Endodermal cell (in vitro differentiated cells): ENCODE results near the gene NPAS3. TPM values are rescaled to one million over a fixed set of nuclear protein-coding genes. Genes with fewer than 3 reads are reported as not detected.

Experiments
- DNase-seq: peaks from one replicate; pipeline ENCODE4 v3.0.0-alpha.2; 2017
- H3K27ac ChIP-seq: 2 replicates; pipeline ENCODE4 v1.5.1; 2013; ENCODE audit warnings: mild to moderate bottlenecking, low read depth, low read length, moderate library complexity
- H3K27me3 ChIP-seq: 2 replicates; pipeline ENCODE4 v1.6.1; 2013; ENCODE audit warnings: mild to moderate bottlenecking, low read length, moderate library complexity; ENCODE audit not compliant: insufficient read depth, control insufficient read depth, poor library complexity, severe bottlenecking
- H3K36me3 ChIP-seq: 2 replicates; pipeline ENCODE4 v1.7.0; 2013; ENCODE audit warnings: mild to moderate bottlenecking, low read length, moderate library complexity; ENCODE audit not compliant: control insufficient read depth, insufficient read depth
- H3K4me1 ChIP-seq: one replicate; pipeline ENCODE4 v1.7.0; 2013; ENCODE audit warnings: low read length; ENCODE audit not compliant: control insufficient read depth, insufficient read depth
- H3K4me3 ChIP-seq: 2 replicates; pipeline ENCODE4 v1.5.1; 2013; ENCODE audit warnings: mild to moderate bottlenecking, low read length, moderate library complexity
- H3K9ac ChIP-seq: 2 replicates; pipeline ENCODE4 v1.6.1; 2013; ENCODE audit warnings: mild to moderate bottlenecking, low read length, moderate library complexity; ENCODE audit not compliant: poor library complexity, severe bottlenecking; ENCODE audit errors: extremely low read depth
- H3K9me3 ChIP-seq: 2 replicates; pipeline ENCODE4 v1.6.1; 2013; ENCODE audit warnings: mild to moderate bottlenecking, low read length, moderate library complexity; ENCODE audit not compliant: control insufficient read depth
- H3K27ac Mint-ChIP-seq: 2 replicates; pipeline ENCODE4 v1.8.0; 2020; ENCODE audit warnings: mixed read lengths
- H3K27me3 Mint-ChIP-seq: 2 replicates; pipeline ENCODE4 v1.8.0; 2021; ENCODE audit warnings: mild to moderate bottlenecking, mixed read lengths; ENCODE audit not compliant: insufficient read depth
- H3K36me3 Mint-ChIP-seq: 2 replicates; pipeline ENCODE4 v1.8.0; 2020; ENCODE audit warnings: low read depth, mixed read lengths
- H3K4me1 Mint-ChIP-seq: 2 replicates; pipeline ENCODE4 v1.8.0; 2020; ENCODE audit warnings: mixed read lengths
- H3K4me3 Mint-ChIP-seq: 2 replicates; pipeline ENCODE4 v1.8.0; 2020; ENCODE audit warnings: mild to moderate bottlenecking, moderate library complexity, mixed read lengths
- H3K9me3 Mint-ChIP-seq: 2 replicates; pipeline ENCODE4 v1.8.0; 2020; ENCODE audit warnings: mild to moderate bottlenecking, mixed read lengths
- CTCF ChIP-seq: fragments of 200-600 bp; sonication (generic); conservative IDR thresholded peaks from 2 replicates; pipeline ENCODE4 v1.5.0; 2021; ENCODE audit warnings: antibody characterized with exemption, mild to moderate bottlenecking
- WGBS, 2 experiments: methylation state at CpG; one replicate each; pipeline versions ENCODE4 v1.1.5 to v1.1.7; 2013; ENCODE audit warnings: missing lambda C conversion rate in 2 of 2, mixed read lengths in 1 of 2; ENCODE audit not compliant: insufficient coverage in 1 of 2, insufficient read length in 1 of 2; 5-methylcytosine and 5-hydroxymethylcytosine counted together
- total RNA-seq, 2 donors: library from RNA; stranded (reverse); fragmentation: NEBNext Ultra II Directional in 1 of 2; extraction: Animal tissue kit (Norgen Biotek cat#: 25700) in 1 of 2; gene quantifications; 2 replicates in 1 of 2; 3 replicates in 1 of 2; pipeline ENCODE4 v1.2.1, GENCODE V29; 2021

Gene NPAS3
- total RNA-seq, 2 donors from 2014 or later, result 1.4 to 1.6 TPM

GRCh38 chr14:33068040-33068439 is 129.4 kb downstream of the NPAS3 start:
- WGBS, 2 experiments, result 92 to 98% methylated on average over 3 of the region's 3 CpGs
- Mint-ChIP-seq H3K27me3 (no peaks in the 10 kb centered on the region), H3K4me3 (no peak overlapping the region), H3K27ac (no peak overlapping the region), H3K4me1 (peaks cover 34% of the 10 kb centered on the region), H3K9me3 (no peaks in the 10 kb centered on the region), H3K36me3 (no peaks in the 10 kb centered on the region)
- no peak overlapping the region for H3K4me3 ChIP-seq
- H3K27me3 ChIP-seq, result no peaks in the 10 kb centered on the region
- H3K4me1 ChIP-seq, result peaks cover 13% of the 10 kb centered on the region
- no peaks in the 10 kb centered on the region for H3K36me3 ChIP-seq
- no peaks in the 10 kb centered on the region for H3K9me3 ChIP-seq
- H3K27ac ChIP-seq, result no peak overlapping the region
- no peak overlapping the region for H3K9ac ChIP-seq
- TF ChIP-seq CTCF, result no peak
- DNase-seq, result no peak

- WGBS, 2 experiments, result 86 to 96% methylated on average over 6 of the region's 6 CpGs
- Histone ChIP-seq H3K27ac (no peak overlapping the region), H3K4me3 (no peak overlapping the region), H3K36me3 (no peaks in the 10 kb centered on the region), H3K9me3 (no peaks in the 10 kb centered on the region), H3K9ac (no peak overlapping the region), H3K27me3 (no peaks in the 10 kb centered on the region), H3K4me1 (peaks cover 10% of the 10 kb centered on the region)
- H3K9me3 Mint-ChIP-seq, result no peaks in the 10 kb centered on the region
- H3K4me1 Mint-ChIP-seq, result peaks cover 29% of the 10 kb centered on the region
- no peak overlapping the region for H3K27ac Mint-ChIP-seq
- H3K27me3 Mint-ChIP-seq, result no peaks in the 10 kb centered on the region
- no peaks in the 10 kb centered on the region for H3K36me3 Mint-ChIP-seq
- no peak for DNase-seq
- no peak for TF ChIP-seq CTCF
- no peak overlapping the region for H3K4me3 Mint-ChIP-seq
Measured at GRCh38 chr14:33068626-33069025, 129.9 kb downstream of the NPAS3 start.

- Mint-ChIP-seq H3K4me1 (peaks cover 27% of the 10 kb centered on the region), H3K27ac (no peak overlapping the region), H3K4me3 (no peak overlapping the region), H3K27me3 (no peaks in the 10 kb centered on the region), H3K36me3 (no peaks in the 10 kb centered on the region), H3K9me3 (no peaks in the 10 kb centered on the region)
- Histone ChIP-seq H3K27ac (no peak overlapping the region), H3K9me3 (no peaks in the 10 kb centered on the region), H3K36me3 (no peaks in the 10 kb centered on the region), H3K4me1 (peaks cover 8% of the 10 kb centered on the region), H3K4me3 (no peak overlapping the region), H3K27me3 (no peaks in the 10 kb centered on the region), H3K9ac (no peak overlapping the region)
- TF ChIP-seq CTCF, result no peak
- no peak for DNase-seq
- WGBS, 2 experiments, result 88 to 93% methylated on average over 3 to 5 of the region's 5 CpGs
Measured at GRCh38 chr14:33070475-33070874, 131.8 kb downstream of the NPAS3 start.
